Mesenchymal stem cell (in vitro differentiated cells and primary cell): Measurements from ENCODE around the gene MALSU1.

ENCODE experiments used
- DNase-seq: peaks from one replicate; pipeline ENCODE4 v3.0.0-alpha.2; 2013
- H2AFZ ChIP-seq: one replicate; pipeline ENCODE4 v1.6.1; 2013; ENCODE audit warnings: low read depth, mild to moderate bottlenecking, control low read depth, inconsistent platforms, low read length, moderate library complexity
- H2AK5ac ChIP-seq: 2 replicates; pipeline ENCODE4 v1.6.1; 2013; ENCODE audit warnings: low read length, moderate library complexity, mild to moderate bottlenecking, inconsistent platforms; ENCODE audit not compliant: severe bottlenecking
- H2BK120ac ChIP-seq: one replicate; pipeline ENCODE4 v1.6.1; 2013; ENCODE audit warnings: low read depth, mild to moderate bottlenecking, inconsistent platforms, low read length, moderate library complexity
- H2BK12ac ChIP-seq, 2 experiments: one replicate each; pipeline ENCODE4 v1.6.1; 2013; ENCODE audit warnings: inconsistent platforms in 2 of 2, low read length in 2 of 2, mild to moderate bottlenecking in 2 of 2, moderate library complexity in 2 of 2, control low read depth in 1 of 2
- H2BK15ac ChIP-seq: one replicate; pipeline ENCODE4 v1.6.1; 2013; ENCODE audit warnings: mild to moderate bottlenecking, low read depth, inconsistent platforms; ENCODE audit not compliant: poor library complexity, severe bottlenecking
- H2BK5ac ChIP-seq: 2 replicates; pipeline ENCODE4 v1.6.1; 2013; ENCODE audit warnings: low read depth, mild to moderate bottlenecking, low read length, control low read depth, inconsistent platforms; ENCODE audit not compliant: poor library complexity, severe bottlenecking
- H3K14ac ChIP-seq, 2 experiments: one replicate each; pipeline ENCODE4 v1.6.1; 2013; ENCODE audit warnings: inconsistent platforms in 2 of 2, low read length in 2 of 2, control low read depth in 1 of 2, mild to moderate bottlenecking in 1 of 2, moderate library complexity in 1 of 2
- H3K18ac ChIP-seq, 2 experiments: one replicate each; pipeline ENCODE4 v1.6.1; 2013; ENCODE audit warnings: inconsistent platforms in 2 of 2, low read length in 2 of 2, control low read depth in 1 of 2, low read depth in 1 of 2, mild to moderate bottlenecking in 1 of 2
- H3K23ac ChIP-seq, 2 experiments: one replicate each; pipeline ENCODE4 v1.6.1; 2013; ENCODE audit warnings: inconsistent platforms in 2 of 2, low read length in 2 of 2, mild to moderate bottlenecking in 2 of 2, moderate library complexity in 2 of 2, control low read depth in 1 of 2
- H3K27ac ChIP-seq: 2 replicates; pipeline ENCODE4 v1.5.1; 2013; ENCODE audit warnings: mild to moderate bottlenecking, moderate library complexity, low read length, control low read depth, inconsistent platforms; ENCODE audit not compliant: poor library complexity, severe bottlenecking
- H3K27me3 ChIP-seq, 2 experiments: 2 replicates each; pipeline versions ENCODE4 v1.6.1 to v1.7.0; 2013; ENCODE audit warnings: low read length in 2 of 2, mild to moderate bottlenecking in 2 of 2, moderate library complexity in 2 of 2, control low read depth in 1 of 2, inconsistent platforms in 1 of 2; ENCODE audit not compliant: control insufficient read depth in 1 of 2, insufficient read depth in 1 of 2
- H3K36me3 ChIP-seq, 2 experiments: 2 replicates each; pipeline versions ENCODE4 v1.6.1 to v1.7.0; 2013; ENCODE audit warnings: low read length in 2 of 2, control low read depth in 1 of 2, inconsistent platforms in 1 of 2, low read depth in 1 of 2, mild to moderate bottlenecking in 1 of 2; ENCODE audit not compliant: insufficient read depth in 2 of 2, control insufficient read depth in 1 of 2
- H3K4ac ChIP-seq, 2 experiments: one replicate each; pipeline ENCODE4 v1.6.1; 2013; ENCODE audit warnings: inconsistent platforms in 2 of 2, low read length in 2 of 2, mild to moderate bottlenecking in 2 of 2, moderate library complexity in 2 of 2, control low read depth in 1 of 2, low read depth in 1 of 2
- H3K4me1 ChIP-seq: 2 replicates; pipeline ENCODE4 v1.6.1; 2013; ENCODE audit warnings: low read depth, low read length, control low read depth; ENCODE audit not compliant: control insufficient read depth, insufficient read depth
- H3K4me2 ChIP-seq: 2 replicates; pipeline ENCODE4 v1.6.1; 2013; ENCODE audit warnings: low read length, mild to moderate bottlenecking, inconsistent platforms; ENCODE audit not compliant: poor library complexity, severe bottlenecking
- H3K4me3 ChIP-seq, 2 experiments: 2 replicates each; pipeline versions ENCODE4 v1.5.1 to v1.7.0; 2013; ENCODE audit warnings: low read length in 2 of 2, mild to moderate bottlenecking in 2 of 2, control low read depth in 1 of 2, low read depth in 1 of 2; ENCODE audit not compliant: insufficient read depth in 1 of 2
- H3K79me1 ChIP-seq: replicated peaks from 2 replicates; pipeline ENCODE4 v1.6.1; 2013; ENCODE audit warnings: mild to moderate bottlenecking, control low read depth, low read length, inconsistent platforms; ENCODE audit not compliant: poor library complexity, severe bottlenecking
- H3K9ac ChIP-seq: 2 replicates; pipeline ENCODE4 v1.7.0; 2013; ENCODE audit warnings: mild to moderate bottlenecking, low read length, moderate library complexity
- H3K9me3 ChIP-seq: 2 replicates; pipeline ENCODE4 v1.7.0; 2013; ENCODE audit warnings: mild to moderate bottlenecking, low read length; ENCODE audit not compliant: control insufficient read depth
- H4K8ac ChIP-seq: one replicate; pipeline ENCODE4 v1.6.1; 2013; ENCODE audit warnings: inconsistent platforms, mild to moderate bottlenecking, low read length, moderate library complexity
- H4K91ac ChIP-seq: one replicate; pipeline ENCODE4 v1.6.1; 2013; ENCODE audit warnings: mild to moderate bottlenecking, low read length, inconsistent platforms
- WGBS: methylation state at CpG from one replicate; pipeline ENCODE4 v1.1.7; 2013; ENCODE audit warnings: mixed read lengths; 5-methylcytosine and 5-hydroxymethylcytosine counted together

MALSU1 gene

DNA sequence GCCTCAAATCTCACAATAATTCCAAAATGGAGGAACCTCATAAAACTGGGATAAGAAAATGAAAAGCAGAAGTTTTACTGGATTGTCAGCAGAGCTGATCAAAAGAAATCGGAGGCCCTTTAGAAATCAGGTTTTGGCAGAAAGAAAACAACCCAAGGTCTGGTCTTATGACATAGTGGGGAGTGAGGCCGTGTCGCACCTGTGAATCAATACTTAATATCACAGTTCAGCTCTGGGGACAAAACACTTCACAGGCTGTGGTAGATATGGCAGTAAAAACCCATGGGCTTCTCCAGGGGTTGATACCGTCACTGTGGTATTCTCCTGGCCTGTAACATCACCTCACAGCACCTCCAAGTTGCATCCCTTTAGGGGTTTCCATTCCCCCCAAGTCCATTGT lies 6.5 kb upstream of the MALSU1 start:
- no peak overlapping the region for H3K23ac ChIP-seq
- H3K79me1 ChIP-seq, result no peaks in the 10 kb centered on the region
- no peaks in the 10 kb centered on the region for H3K36me3 ChIP-seq
- no peaks in the 10 kb centered on the region for H3K27me3 ChIP-seq
- no peak overlapping the region for H2BK12ac ChIP-seq
- H3K4me2 ChIP-seq, result no peak overlapping the region
- no peak overlapping the region for H2BK5ac ChIP-seq
- H2AFZ ChIP-seq, result no peak overlapping the region
- H2BK120ac ChIP-seq, result no peak overlapping the region
- no peak overlapping the region for H3K18ac ChIP-seq
- no peak overlapping the region for H3K4me3 ChIP-seq
- H4K8ac ChIP-seq, result no peak overlapping the region
- DNase-seq, result no peak
- no peak overlapping the region for H4K91ac ChIP-seq
- H3K4ac ChIP-seq, result no peak overlapping the region
- H3K27ac ChIP-seq, result no peak overlapping the region
- no peak overlapping the region for H3K14ac ChIP-seq
- no peak overlapping the region for H2AK5ac ChIP-seq
- H3K9me3 ChIP-seq, result no peaks in the 10 kb centered on the region
- H2BK15ac ChIP-seq, result no peak overlapping the region
- WGBS, result 81% methylated on average over 4 of the region's 4 CpGs
- peaks cover 2% of the 10 kb centered on the region for H3K4me1 ChIP-seq
- H3K9ac ChIP-seq, result no peak overlapping the region

DNA sequence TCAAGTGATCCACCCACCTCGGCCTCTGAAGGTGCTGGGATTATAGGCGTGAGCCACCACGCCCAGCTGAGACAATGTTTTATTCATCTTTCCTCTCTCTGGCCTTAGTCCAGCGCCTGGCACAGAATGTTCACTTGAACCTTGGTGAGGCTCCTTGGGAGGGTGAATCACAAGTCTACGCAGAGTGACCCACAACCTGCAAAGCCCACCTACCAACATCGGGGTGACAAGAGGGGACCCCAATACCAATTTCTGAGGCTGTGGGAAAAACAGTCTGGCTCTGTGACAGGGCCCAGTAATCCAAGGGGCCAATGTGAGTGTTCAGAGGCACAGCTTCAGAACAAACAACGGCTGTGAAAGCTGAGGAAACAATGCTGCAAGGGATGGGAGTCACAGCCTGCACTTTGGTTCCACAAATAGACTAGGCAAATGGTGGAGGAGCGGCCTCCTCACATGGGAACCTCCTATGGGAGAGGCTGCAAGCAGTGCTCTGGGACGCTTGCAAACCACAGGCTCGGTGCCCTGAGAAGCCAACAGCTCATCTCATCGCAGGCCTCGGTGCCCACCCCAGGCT lies 5.6 kb upstream of the MALSU1 start:
- no peak overlapping the region for H4K91ac ChIP-seq
- no peak overlapping the region for H2BK12ac ChIP-seq
- H2BK5ac ChIP-seq, result no peak overlapping the region
- no peak overlapping the region for H3K4me2 ChIP-seq
- H3K14ac ChIP-seq, result no peak overlapping the region
- no peak overlapping the region for H3K4ac ChIP-seq
- H2BK15ac ChIP-seq, result no peak overlapping the region
- no peak overlapping the region for H3K23ac ChIP-seq
- H3K9me3 ChIP-seq, result no peaks in the 10 kb centered on the region
- no peak for DNase-seq
- H3K79me1 ChIP-seq, result no peaks in the 10 kb centered on the region
- H4K8ac ChIP-seq, result no peak overlapping the region
- no peak overlapping the region for H2BK120ac ChIP-seq
- no peak overlapping the region for H3K18ac ChIP-seq
- WGBS, result 92% methylated on average over 12 of the region's 12 CpGs
- no peak overlapping the region for H2AFZ ChIP-seq
- H3K27ac ChIP-seq, result no peak overlapping the region
- H3K4me3 ChIP-seq, result no peak overlapping the region
- no peaks in the 10 kb centered on the region for H3K27me3 ChIP-seq
- no peaks in the 10 kb centered on the region for H3K36me3 ChIP-seq
- H2AK5ac ChIP-seq, result no peak overlapping the region
- H3K9ac ChIP-seq, result no peak overlapping the region
- H3K4me1 ChIP-seq, result peaks cover 3% of the 10 kb centered on the region

DNA sequence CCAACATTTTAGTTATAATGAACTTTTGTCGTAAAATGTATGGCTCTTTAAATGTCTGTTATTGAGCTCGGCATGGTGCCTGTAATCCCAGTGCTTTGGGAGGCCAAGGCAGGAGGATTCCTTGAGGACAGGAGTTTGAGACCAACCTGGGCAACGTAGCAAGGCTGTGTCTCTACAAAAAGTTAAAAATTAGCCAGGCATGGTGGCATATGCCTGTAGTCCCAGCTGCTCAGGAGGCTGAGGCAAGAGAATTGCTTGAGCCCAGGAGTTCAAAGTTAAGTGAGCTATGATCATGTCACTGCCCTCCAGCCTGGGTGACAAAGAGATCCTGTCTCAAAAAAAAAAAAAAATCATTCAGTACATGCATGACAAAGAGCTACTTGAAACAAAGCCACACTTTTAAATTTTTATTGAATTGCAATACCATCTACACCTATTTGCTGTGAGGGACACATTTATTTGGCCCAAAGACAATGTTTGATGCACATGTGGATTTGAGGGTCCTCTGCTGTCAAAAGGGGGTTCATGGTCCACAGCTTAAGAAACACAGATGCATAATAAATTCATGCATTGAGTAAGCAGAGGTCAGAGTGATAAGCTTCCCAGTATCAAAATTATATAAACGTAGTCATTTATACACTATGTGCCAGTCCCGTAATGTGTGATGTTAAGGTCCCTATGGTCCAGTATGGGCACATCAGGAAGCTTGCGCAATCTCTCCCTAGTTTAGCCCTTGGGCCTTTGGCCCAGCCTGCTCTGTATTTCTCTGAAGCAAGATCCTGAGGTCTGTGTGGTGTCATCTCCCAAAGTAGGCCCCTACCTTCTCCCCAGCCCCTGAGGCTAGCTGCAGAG lies 4.4 kb upstream of the MALSU1 start:
- H3K4me1 ChIP-seq, result peaks cover 3% of the 10 kb centered on the region
- no peak overlapping the region for H2AFZ ChIP-seq
- no peak overlapping the region for H2AK5ac ChIP-seq
- H3K4me3 ChIP-seq, result no peak overlapping the region
- H3K9ac ChIP-seq, result no peak overlapping the region
- H3K36me3 ChIP-seq, result no peaks in the 10 kb centered on the region
- H3K79me1 ChIP-seq, result no peaks in the 10 kb centered on the region
- H3K27me3 ChIP-seq, result no peaks in the 10 kb centered on the region
- no peaks in the 10 kb centered on the region for H3K9me3 ChIP-seq
- H2BK5ac ChIP-seq, result no peak overlapping the region
- H2BK120ac ChIP-seq, result no peak overlapping the region
- H4K8ac ChIP-seq, result no peak overlapping the region
- H2BK12ac ChIP-seq, result no peak overlapping the region
- H3K27ac ChIP-seq, result no peak overlapping the region
- no peak overlapping the region for H2BK15ac ChIP-seq
- H4K91ac ChIP-seq, result no peak overlapping the region
- H3K18ac ChIP-seq, result no peak overlapping the region
- WGBS, result 94% methylated on average over 6 of the region's 6 CpGs
- no peak overlapping the region for H3K23ac ChIP-seq
- DNase-seq, result no peak
- no peak overlapping the region for H3K14ac ChIP-seq
- no peak overlapping the region for H3K4ac ChIP-seq
- no peak overlapping the region for H3K4me2 ChIP-seq

DNA sequence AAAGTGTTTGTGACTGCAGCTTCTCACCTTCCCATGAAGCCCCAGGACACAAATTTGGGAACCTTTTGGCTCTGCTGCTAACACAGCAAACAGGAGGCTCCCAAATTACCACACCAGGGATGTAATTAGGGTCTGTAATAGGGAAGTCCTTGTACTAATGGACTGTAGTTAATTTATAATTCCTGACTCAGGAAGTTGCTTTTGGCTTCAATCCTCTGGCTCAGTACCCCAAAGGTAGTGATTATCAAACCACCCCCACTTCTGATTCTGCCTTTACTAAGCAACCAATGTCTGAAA lies 3.8 kb upstream of the MALSU1 start:
- no peak for DNase-seq
- no peak overlapping the region for H2BK5ac ChIP-seq

More for the DNA sequence above, 3.8 kb upstream of the MALSU1 start:
- Histone ChIP-seq H3K4me3 (no peak overlapping the region), H3K14ac (no peak overlapping the region), H2BK120ac (no peak overlapping the region), H4K8ac (no peak overlapping the region), H2AK5ac (no peak overlapping the region), H3K4me2 (no peak overlapping the region), H3K18ac (no peak overlapping the region), H3K27ac (no peak overlapping the region), H4K91ac (no peak overlapping the region), H3K23ac (no peak overlapping the region), H2AFZ (no peak overlapping the region), H3K9ac (no peak overlapping the region), H3K27me3 (no peaks in the 10 kb centered on the region), H3K4me1 (peaks cover 3% of the 10 kb centered on the region), H2BK12ac (no peak overlapping the region), H3K4ac (no peak overlapping the region), H2BK15ac (no peak overlapping the region), H3K79me1 (no peaks in the 10 kb centered on the region), H3K9me3 (no peaks in the 10 kb centered on the region), H3K36me3 (no peaks in the 10 kb centered on the region)
